ENCODE data around the gene EYS. TPM values are rescaled to one million over a fixed set of nuclear protein-coding genes. Genes with fewer than 3 reads are reported as not detected.

Gene EYS
- total and polyA plus RNA-seq, 2 experiments from 2014 or later, result 0.04 TPM; not detected in 1

DNA sequence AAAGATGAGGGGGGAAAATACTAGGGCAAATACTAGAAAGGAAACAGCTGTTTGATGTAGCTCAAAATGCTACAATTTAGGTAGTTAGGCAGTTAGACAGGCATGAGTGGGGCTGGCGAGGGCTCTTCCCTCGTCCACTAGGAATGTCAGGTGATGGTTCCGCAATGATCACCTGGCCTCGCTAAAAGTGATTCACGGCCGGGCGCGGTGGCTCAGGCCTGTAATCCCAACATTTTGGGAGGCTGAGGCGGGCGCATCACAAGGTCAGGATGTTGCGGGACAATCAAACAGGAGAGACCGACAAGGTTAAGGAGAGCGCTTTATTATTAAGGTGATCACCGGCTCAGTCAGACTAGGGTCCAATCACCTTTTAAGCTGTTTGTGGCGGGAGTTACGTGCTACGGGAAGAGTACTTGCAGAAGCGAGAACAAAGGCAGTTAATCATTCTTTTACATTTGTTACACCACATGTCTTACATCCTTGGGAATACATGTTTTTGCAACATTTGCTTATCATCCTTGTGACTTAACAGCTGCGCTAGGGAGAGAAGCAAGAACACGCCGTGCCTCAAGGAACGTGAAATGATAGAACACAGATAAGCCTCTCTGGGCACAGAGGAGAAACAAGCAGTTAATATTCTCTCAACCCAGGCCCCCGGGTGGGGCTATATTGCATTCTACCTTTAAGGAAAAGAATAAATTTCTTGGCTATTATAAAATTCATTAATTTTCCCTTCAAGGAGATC, 1025.4 kb downstream of the EYS start:
- H3K9me2 ChIP-seq (ENCODE audit: insufficient read depth), result no peaks in the 10 kb centered on the region
- no peaks in the 10 kb centered on the region for H3K79me2 ChIP-seq (ENCODE audit: insufficient read depth)
- in situ Hi-C loops (cut with MboI), result no loop called here
- no peaks in the 10 kb centered on the region for H3K27me3 ChIP-seq (replicated peaks; ENCODE audit: insufficient read depth)
- H4K20me1 ChIP-seq (ENCODE audit: insufficient read depth), result no peaks in the 10 kb centered on the region
- H3K4me2 ChIP-seq (ENCODE audit: unreplicated experiment), result no peak overlapping the region
- no peak overlapping the region for H3K4me3 ChIP-seq
- H2AFZ ChIP-seq, result no peak overlapping the region
- no peak overlapping the region for H3K27ac ChIP-seq
- TF ChIP-seq EZH2 (IDR thresholded peaks at IDR 0.05; ENCODE audit: insufficient read depth, poor library complexity, severe bottlenecking) (no peak), EZH2phosphoT487 (IDR thresholded peaks at IDR 0.05; ENCODE audit: insufficient read depth, low read depth) (no peak)
- no peaks in the 10 kb centered on the region for H3K4me1 ChIP-seq (ENCODE audit: insufficient read depth)
- H3K9ac ChIP-seq, result no peak overlapping the region
- 64 to 69% methylated on average over 23 of the region's 23 CpGs for WGBS, 2 experiments (ENCODE audit: low coverage in 1 of 2, low lambda C conversion rate in 2 of 2, missing lambda C conversion rate in 2 of 2)
- no peaks in the 10 kb centered on the region for H3K36me3 ChIP-seq (ENCODE audit: low read depth)
- H3K9me3 ChIP-seq (ENCODE audit: low read depth), result no peaks in the 10 kb centered on the region
- H3F3A ChIP-seq (ENCODE audit: insufficient read depth), result no peaks in the 10 kb centered on the region
- no peak for DNase-seq

DNA sequence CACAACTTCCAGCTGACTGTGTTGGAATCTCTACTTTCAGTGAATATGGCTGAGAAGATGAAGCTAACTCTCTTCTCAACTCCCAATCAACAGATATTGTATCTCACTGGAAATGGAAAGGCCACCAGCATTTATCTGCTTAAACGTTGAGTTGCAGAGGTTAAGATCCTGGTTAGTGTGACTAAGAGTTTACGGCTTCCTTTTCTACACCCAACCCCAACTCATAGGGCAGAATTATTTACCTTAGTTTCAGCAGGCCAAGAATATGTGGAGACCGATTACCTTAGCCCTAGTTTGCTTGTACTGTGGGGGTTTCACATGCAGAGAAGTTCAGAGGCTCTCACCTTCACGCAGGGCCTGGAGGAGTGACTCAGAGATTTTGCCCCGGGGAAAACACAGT, 1026.6 kb downstream of the EYS start:
- no peak overlapping the region for H2AFZ ChIP-seq
- in situ Hi-C loops (cut with MboI), result no loop called here

DNA sequence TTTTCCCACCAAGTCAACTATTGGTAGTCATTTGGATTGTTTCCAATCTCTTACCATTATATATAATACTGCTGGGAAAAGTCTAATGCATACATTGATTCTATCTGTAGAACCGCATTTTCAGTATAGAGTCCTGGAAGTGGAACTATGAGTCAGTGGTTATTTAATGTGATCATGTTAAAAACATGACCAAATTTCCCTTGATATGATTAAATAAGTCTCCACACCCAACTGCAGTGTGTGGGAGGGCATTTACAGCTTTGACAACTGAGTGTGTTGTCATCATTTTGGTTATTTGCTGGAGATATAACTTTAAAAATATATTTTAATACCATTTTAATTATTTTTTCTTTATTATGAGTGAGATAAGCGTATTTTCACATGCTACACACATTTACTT, 1027.6 kb downstream of the EYS start:
- H3F3A ChIP-seq (ENCODE audit: insufficient read depth), result no peaks in the 10 kb centered on the region
- 27% methylated on average over 2 of the region's 2 CpGs for WGBS, 2 experiments (ENCODE audit: low coverage in 1 of 2, low lambda C conversion rate in 2 of 2, missing lambda C conversion rate in 2 of 2)

More for the DNA sequence above, 1026.6 kb downstream of the EYS start:
- no peaks in the 10 kb centered on the region for H3F3A ChIP-seq (ENCODE audit: insufficient read depth)
- H3K36me3 ChIP-seq (ENCODE audit: low read depth), result no peaks in the 10 kb centered on the region
- no peak for DNase-seq
- 30 to 36% methylated on average over 5 of the region's 5 CpGs for WGBS, 2 experiments (ENCODE audit: low coverage in 1 of 2, low lambda C conversion rate in 2 of 2, missing lambda C conversion rate in 2 of 2)
- no peak overlapping the region for H3K27ac ChIP-seq
- H3K4me1 ChIP-seq (ENCODE audit: insufficient read depth), result no peaks in the 10 kb centered on the region
- no peak overlapping the region for H3K4me3 ChIP-seq
- H3K27me3 ChIP-seq (replicated peaks; ENCODE audit: insufficient read depth), result no peaks in the 10 kb centered on the region
- no peak overlapping the region for H3K4me2 ChIP-seq (ENCODE audit: unreplicated experiment)
- TF ChIP-seq EZH2phosphoT487 (IDR thresholded peaks at IDR 0.05; ENCODE audit: insufficient read depth, low read depth) (no peak), EZH2 (IDR thresholded peaks at IDR 0.05; ENCODE audit: insufficient read depth, poor library complexity, severe bottlenecking) (no peak)
- H4K20me1 ChIP-seq (ENCODE audit: insufficient read depth), result no peaks in the 10 kb centered on the region
- no peaks in the 10 kb centered on the region for H3K9me3 ChIP-seq (ENCODE audit: low read depth)
- no peaks in the 10 kb centered on the region for H3K79me2 ChIP-seq (ENCODE audit: insufficient read depth)
- H3K9me2 ChIP-seq (ENCODE audit: insufficient read depth), result no peaks in the 10 kb centered on the region
- no peak overlapping the region for H3K9ac ChIP-seq

DNA sequence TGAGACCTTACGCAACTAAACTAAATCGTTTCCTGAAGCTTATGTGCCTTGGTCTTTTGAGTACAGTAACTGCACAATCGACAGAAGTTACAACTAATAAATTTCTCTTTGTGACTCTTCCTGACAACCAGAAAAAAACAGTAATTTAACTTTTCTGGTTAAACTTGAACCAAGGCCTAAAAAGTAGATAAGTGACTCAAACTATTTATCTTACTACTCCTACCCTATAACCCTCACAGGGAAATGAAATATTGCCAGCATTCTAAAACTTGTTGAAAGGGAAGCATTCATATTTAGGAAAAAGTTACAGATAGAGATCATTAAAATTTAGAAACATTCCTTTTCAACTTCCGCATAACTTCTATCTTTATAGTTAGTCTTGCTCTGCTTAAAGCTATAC, 1034.4 kb downstream of the EYS start:
- H3K27ac ChIP-seq, result no peak overlapping the region
- H4K20me1 ChIP-seq (ENCODE audit: insufficient read depth), result no peaks in the 10 kb centered on the region
- no peak for TF ChIP-seq EZH2phosphoT487 (IDR thresholded peaks at IDR 0.05; ENCODE audit: insufficient read depth, low read depth)
- TF ChIP-seq EZH2 (IDR thresholded peaks at IDR 0.05; ENCODE audit: insufficient read depth, poor library complexity, severe bottlenecking), result no peak
- no peak overlapping the region for H2AFZ ChIP-seq
- H3K27me3 ChIP-seq (replicated peaks; ENCODE audit: insufficient read depth), result no peaks in the 10 kb centered on the region
- no peaks in the 10 kb centered on the region for H3K79me2 ChIP-seq (ENCODE audit: insufficient read depth)
- DNase-seq, result no peak
- WGBS, 2 experiments (ENCODE audit: low coverage in 1 of 2, low lambda C conversion rate in 2 of 2, missing lambda C conversion rate in 2 of 2), result 43 to 53% methylated on average over 4 of the region's 4 CpGs
- no peak overlapping the region for H3K4me2 ChIP-seq (ENCODE audit: unreplicated experiment)
- no peaks in the 10 kb centered on the region for H3K36me3 ChIP-seq (ENCODE audit: low read depth)
- H3K4me3 ChIP-seq, result no peak overlapping the region
- H3K9me3 ChIP-seq (ENCODE audit: low read depth), result no peaks in the 10 kb centered on the region
- H3K9ac ChIP-seq, result no peak overlapping the region
- H3F3A ChIP-seq (ENCODE audit: insufficient read depth), result no peaks in the 10 kb centered on the region
- in situ Hi-C loops (cut with MboI), result no loop called here
- H3K4me1 ChIP-seq (ENCODE audit: insufficient read depth), result no peaks in the 10 kb centered on the region
- no peaks in the 10 kb centered on the region for H3K9me2 ChIP-seq (ENCODE audit: insufficient read depth)

More for the DNA sequence above, 1027.6 kb downstream of the EYS start:
- Histone ChIP-seq H3K4me1 (ENCODE audit: insufficient read depth) (no peaks in the 10 kb centered on the region), H3K27ac (no peak overlapping the region), H2AFZ (no peak overlapping the region), H3K27me3 (replicated peaks; ENCODE audit: insufficient read depth) (no peaks in the 10 kb centered on the region), H4K20me1 (ENCODE audit: insufficient read depth) (no peaks in the 10 kb centered on the region), H3K9ac (no peak overlapping the region), H3K36me3 (ENCODE audit: low read depth) (no peaks in the 10 kb centered on the region), H3K9me3 (ENCODE audit: low read depth) (no peaks in the 10 kb centered on the region), H3K79me2 (ENCODE audit: insufficient read depth) (no peaks in the 10 kb centered on the region), H3K4me3 (no peak overlapping the region), H3K9me2 (ENCODE audit: insufficient read depth) (no peaks in the 10 kb centered on the region), H3K4me2 (ENCODE audit: unreplicated experiment) (no peak overlapping the region)
- TF ChIP-seq EZH2 (IDR thresholded peaks at IDR 0.05; ENCODE audit: insufficient read depth, poor library complexity, severe bottlenecking), result no peak
- TF ChIP-seq EZH2phosphoT487 (IDR thresholded peaks at IDR 0.05; ENCODE audit: insufficient read depth, low read depth), result no peak
- no peak for DNase-seq
- in situ Hi-C loops (cut with MboI), result no loop called here

All from GM23248 (cell line).